Tibial nerve (tissue), 4 donors: ENCODE results near the gene GOLGA6L9. TPM values are rescaled to one million over a fixed set of nuclear protein-coding genes. Genes with fewer than 3 reads are reported as not detected.
"Not testable (repeated sequence)": the region's sequence is repeated elsewhere in the genome, so short reads cannot be mapped to it uniquely, and the experiment has no call there.

Experiments used
- DNase-seq, 2 donors: peaks; one replicate each; pipeline ENCODE4 v3.0.0-alpha.2; 2019; ENCODE audit warnings: low spot score in 2 of 2
- H3K27ac ChIP-seq, 4 donors: fragments of 200-600 bp; sonication (generic) in 3 of 4; one replicate each; pipeline ENCODE4 v1.5.1; 2017 to 2019; ENCODE audit warnings: mild to moderate bottlenecking in 1 of 4
- H3K27me3 ChIP-seq, 2 donors: fragments of 200-600 bp; sonication (generic) in 1 of 2; one replicate each; pipeline versions ENCODE4 v1.5.1 to v1.6.0; 2017 to 2019
- H3K36me3 ChIP-seq, 3 donors: fragments of 200-600 bp; sonication (generic); one replicate each; pipeline ENCODE4 v1.5.1; 2018 to 2019
- H3K4me1 ChIP-seq, 4 donors: fragments of 200-600 bp; sonication (generic) in 3 of 4; one replicate each; pipeline ENCODE4 v1.5.1; 2017 to 2019
- H3K4me3 ChIP-seq, 4 donors: fragments of 200-600 bp; sonication (generic) in 3 of 4; one replicate each; pipeline ENCODE4 v1.5.1; 2017 to 2019; ENCODE audit warnings: mild to moderate bottlenecking in 1 of 4, moderate library complexity in 1 of 4
- H3K9me3 ChIP-seq, 4 donors: fragments of 200-600 bp; sonication (generic) in 3 of 4; one replicate each; pipeline ENCODE4 v1.5.1; 2017 to 2019
- EP300 ChIP-seq, 2 donors: sonication (generic); formaldehyde crosslinking; IDR thresholded peaks; one replicate each; pipeline ENCODE4 v1.6.1; 2017; ENCODE audit warnings: antibody characterized with exemption in 2 of 2, mild to moderate bottlenecking in 1 of 2
- POLR2A ChIP-seq, 2 donors: fragments of 450-650 bp; IDR thresholded peaks; one replicate each; pipeline ENCODE4 v1.6.1; 2017; ENCODE audit warnings: antibody characterized with exemption in 2 of 2, mild to moderate bottlenecking in 2 of 2, moderate library complexity in 2 of 2
- WGBS, 2 donors: methylation state at CpG; one replicate each; pipeline ENCODE4 v1.1.5; 2018; 5-methylcytosine and 5-hydroxymethylcytosine counted together
- total RNA-seq, 4 donors: library from RNA; depleted of rRNA; stranded (reverse); fragments of >200 nt; gene quantifications; one replicate each; pipeline ENCODE4 v1.1.0, GENCODE V29; 2016
- TF ChIP-seq, protein P1 (sequence below), 5 experiments: fragments of 200-600 bp in 3 of 5; fragments of 450-650 bp in 2 of 5; sonication (generic) in 3 of 5; IDR thresholded peaks; one replicate each; pipeline ENCODE4 v1.5.1; 2016 to 2019; ENCODE audit warnings: antibody characterized with exemption in 5 of 5, mild to moderate bottlenecking in 3 of 5, moderate library complexity in 2 of 5

GOLGA6L9 gene, protein sequence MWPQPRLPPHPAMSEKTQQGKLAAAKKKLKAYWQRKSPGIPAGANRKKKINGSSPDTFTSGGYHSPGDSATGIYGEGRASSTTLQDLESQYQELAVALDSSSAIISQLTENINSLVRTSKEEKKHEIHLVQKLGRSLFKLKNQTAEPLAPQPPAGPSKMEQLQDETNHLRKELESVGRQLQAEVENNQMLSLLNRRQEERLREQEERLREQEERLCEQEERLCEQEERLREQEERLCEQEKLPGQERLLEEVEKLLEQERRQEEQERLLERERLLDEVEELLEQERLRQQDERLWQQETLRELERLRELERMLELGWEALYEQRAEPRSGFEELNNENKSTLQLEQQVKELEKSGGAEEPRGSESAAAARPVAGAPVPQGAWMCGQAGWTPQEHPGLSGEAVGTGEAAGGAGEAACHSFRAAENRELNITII
- 1 to 10 TPM; 2.1 to 3.3 (median 2.9) TPM for total RNA-seq

DNA sequence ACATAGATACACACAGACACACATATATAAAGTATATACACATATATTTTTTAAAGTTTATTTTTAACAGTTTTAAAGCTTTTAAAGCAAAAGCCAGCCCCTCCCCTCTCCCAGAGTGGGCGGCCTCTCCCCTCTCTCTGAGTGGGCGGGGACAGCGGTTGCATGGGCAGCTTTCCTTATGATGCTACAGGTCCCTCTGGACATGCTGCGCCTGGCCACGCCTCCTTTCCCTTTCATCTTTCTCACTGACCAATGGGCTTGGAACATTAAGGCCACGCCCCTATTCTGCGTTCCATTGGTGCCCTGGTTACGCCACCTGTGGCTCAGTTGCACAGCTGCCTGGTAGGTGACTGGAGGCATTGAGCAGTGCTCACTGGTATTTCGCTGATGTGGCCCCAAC is at the start of gene GOLGA6L9:
TSS of gene GOLGA6L9 (plus strand) at position 124 of the 400 bp plus-strand sequence. CDS start at position 388, 264 bp downstream.
- not testable (repeated sequence) for H3K27ac ChIP-seq, H3K4me3 ChIP-seq, H3K27me3 ChIP-seq, DNase-seq, H3K9me3 ChIP-seq, H3K4me1 ChIP-seq, H3K36me3 ChIP-seq
- whole genome bisulfite sequencing, 2 donors: 94% methylated on average over 6 to 8 of the region's 9 CpGs

DNA sequence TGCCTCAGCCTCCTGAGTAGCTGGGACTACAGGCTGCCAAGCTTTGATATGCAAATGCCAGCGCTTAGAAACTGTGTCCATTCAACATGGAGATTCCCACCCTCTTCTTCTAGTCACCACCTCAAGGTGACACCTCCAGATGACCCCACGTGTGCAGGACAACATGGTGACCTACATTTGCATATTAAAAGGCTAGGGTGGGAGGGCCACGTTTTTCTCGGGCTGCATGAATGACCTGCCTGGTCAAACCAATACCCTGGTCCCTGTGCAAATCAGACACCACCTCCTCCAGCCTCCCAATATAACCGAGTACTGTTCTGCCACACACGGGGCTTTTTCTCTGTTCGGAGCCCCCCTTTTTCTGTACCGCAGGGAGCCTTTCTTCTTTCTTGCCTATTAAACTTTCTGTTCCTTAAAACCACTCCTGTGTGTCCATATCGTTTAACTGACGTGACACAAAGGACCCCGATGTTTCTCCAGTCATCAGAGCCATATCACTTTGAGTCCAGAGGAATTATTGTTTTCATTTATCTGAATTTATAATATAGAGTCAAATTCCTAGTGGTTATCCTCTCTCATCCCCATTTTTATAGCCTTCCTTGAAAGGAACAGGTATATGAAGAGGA is 48.2 kb upstream of the GOLGA6L9 start:
- 57 to 66% methylated on average over 10 to 11 of the region's 11 CpGs for WGBS, 2 donors

DNA sequence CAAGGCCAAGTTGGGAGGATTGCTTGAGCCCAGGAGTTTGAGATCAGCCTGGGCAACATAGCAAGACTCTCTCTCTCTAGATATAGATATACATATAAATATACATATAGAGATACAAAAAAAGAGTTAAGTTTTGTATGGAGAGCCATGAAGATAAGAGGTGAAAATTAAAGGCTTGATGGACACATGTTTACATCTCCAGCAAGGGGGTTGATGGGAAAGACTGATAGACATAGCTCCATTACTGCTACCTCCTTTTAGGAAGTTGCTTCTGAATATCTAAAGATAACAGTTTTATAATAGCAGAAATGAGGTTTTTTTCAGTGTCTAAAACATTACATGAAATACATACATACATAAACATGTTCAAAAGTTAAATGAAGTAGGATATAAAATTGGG is 42.4 kb upstream of the GOLGA6L9 start:
- DNase-seq, H3K27ac ChIP-seq, H3K4me1 ChIP-seq, H3K9me3 ChIP-seq, H3K27me3 ChIP-seq, H3K36me3 ChIP-seq, H3K4me3 ChIP-seq: not testable (repeated sequence)

More for the DNA sequence above, 48.2 kb upstream of the GOLGA6L9 start:
- not testable (repeated sequence) for H3K4me3 ChIP-seq, H3K27me3 ChIP-seq, DNase-seq, H3K36me3 ChIP-seq, H3K9me3 ChIP-seq, H3K27ac ChIP-seq, H3K4me1 ChIP-seq

DNA sequence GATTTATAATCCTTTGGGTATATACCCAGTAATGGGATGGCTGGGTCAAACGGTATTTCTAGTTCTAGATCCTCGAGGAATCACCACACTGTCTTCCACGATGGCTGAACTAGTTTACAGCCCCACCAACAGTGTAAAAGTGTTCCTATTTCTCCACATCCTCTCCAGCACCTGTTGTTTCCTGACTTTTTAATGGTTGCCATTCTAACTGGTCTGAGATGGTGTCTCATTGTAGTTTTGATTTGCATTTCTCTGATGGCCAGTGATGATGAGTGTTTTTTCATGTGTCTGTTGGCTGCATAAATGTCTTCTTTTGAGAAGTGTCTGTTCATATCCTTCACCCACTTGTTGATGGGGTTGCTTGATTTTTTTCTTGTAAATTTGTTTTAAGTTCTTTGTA is 39.5 kb upstream of the GOLGA6L9 start:
- H3K4me3 ChIP-seq, H3K36me3 ChIP-seq, H3K4me1 ChIP-seq, DNase-seq, H3K27ac ChIP-seq, H3K27me3 ChIP-seq, H3K9me3 ChIP-seq: not testable (repeated sequence)
- WGBS, 2 donors: 91 to 92% methylated on average over 3 of the region's 3 CpGs

DNA sequence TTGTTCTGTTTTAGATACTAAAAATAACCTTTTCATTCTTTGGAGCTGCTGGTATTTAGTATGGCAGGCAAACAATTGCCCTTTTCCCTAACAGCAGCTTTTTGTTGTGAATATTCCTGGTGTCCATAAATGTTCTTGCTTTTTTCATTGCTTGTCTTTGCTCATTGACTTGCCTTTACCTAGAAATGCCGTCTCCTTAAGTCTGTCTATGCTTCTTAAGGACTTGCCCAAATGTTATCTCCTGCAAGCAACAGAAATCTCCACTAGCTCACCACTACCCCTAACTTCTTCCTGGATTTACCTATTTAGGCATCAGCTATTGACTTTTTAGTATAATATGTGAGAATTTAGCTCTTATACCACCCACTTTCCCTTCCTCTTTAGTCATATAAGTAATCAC is 37.5 kb upstream of the GOLGA6L9 start:
- not testable (repeated sequence) for H3K36me3 ChIP-seq, H3K4me3 ChIP-seq, H3K9me3 ChIP-seq, DNase-seq, H3K27ac ChIP-seq, H3K4me1 ChIP-seq, H3K27me3 ChIP-seq
- WGBS, 2 donors: 95 to 97% methylated on average over 1 of the region's 1 CpG

DNA sequence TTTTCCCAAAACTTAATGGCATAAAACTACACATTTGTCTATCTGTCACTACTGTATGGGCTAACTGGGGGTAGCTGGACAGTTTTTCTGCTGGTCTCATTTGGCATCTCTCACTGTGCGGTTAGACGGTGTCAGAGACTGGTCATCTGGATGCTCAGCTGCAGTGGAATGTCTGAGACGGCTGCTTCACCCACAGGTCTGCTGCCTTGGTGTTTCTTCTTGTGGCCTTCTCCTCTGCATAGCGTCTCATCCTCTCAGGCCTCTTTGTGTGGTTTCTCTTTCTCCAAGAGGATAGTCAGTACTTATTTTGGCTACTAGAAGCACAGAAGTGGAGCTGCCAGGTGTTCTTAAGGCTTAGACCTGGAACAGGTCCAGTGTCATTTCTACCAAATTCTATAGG is 35.9 kb upstream of the GOLGA6L9 start:
- no peak overlapping the region for H3K27ac ChIP-seq
- H3K27me3 ChIP-seq: no peaks in the 10 kb centered on the region
- H3K9me3 ChIP-seq: no peaks in the 10 kb centered on the region
- H3K36me3 ChIP-seq: no peaks in the 10 kb centered on the region
- H3K4me3 ChIP-seq: no peak overlapping the region
- no peak for DNase-seq
- no peak for TF ChIP-seq POLR2A (IDR thresholded peaks at IDR 0.05)
- TF ChIP-seq EP300 (IDR thresholded peaks at IDR 0.05): no peak
- TF ChIP-seq, protein P1, sequence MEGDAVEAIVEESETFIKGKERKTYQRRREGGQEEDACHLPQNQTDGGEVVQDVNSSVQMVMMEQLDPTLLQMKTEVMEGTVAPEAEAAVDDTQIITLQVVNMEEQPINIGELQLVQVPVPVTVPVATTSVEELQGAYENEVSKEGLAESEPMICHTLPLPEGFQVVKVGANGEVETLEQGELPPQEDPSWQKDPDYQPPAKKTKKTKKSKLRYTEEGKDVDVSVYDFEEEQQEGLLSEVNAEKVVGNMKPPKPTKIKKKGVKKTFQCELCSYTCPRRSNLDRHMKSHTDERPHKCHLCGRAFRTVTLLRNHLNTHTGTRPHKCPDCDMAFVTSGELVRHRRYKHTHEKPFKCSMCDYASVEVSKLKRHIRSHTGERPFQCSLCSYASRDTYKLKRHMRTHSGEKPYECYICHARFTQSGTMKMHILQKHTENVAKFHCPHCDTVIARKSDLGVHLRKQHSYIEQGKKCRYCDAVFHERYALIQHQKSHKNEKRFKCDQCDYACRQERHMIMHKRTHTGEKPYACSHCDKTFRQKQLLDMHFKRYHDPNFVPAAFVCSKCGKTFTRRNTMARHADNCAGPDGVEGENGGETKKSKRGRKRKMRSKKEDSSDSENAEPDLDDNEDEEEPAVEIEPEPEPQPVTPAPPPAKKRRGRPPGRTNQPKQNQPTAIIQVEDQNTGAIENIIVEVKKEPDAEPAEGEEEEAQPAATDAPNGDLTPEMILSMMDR (IDR thresholded peaks at IDR 0.05): no peak
- 94 to 99% methylated on average over 4 of the region's 4 CpGs for WGBS, 2 donors
- H3K4me1 ChIP-seq: no peaks in the 10 kb centered on the region

DNA sequence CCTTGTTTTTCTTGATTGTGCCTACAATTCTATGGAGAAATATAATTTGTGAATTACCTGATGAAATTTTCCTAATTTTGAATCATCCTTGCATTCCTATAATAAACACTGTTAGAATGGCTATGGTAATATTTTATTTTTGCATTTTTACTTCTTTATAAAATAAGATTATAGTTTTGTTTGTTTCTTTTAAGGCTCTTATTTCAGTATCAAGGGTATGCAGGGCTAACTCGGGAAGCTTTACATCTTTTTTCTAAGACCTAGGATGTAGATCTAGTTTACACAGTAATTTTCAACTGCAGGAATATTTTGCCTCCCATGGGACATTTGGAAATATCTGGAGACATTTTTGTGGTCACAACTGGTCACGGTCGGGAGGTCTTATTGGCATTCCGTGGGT is 33.8 kb upstream of the GOLGA6L9 start:
- H3K4me1 ChIP-seq, H3K36me3 ChIP-seq, H3K4me3 ChIP-seq, H3K27ac ChIP-seq, DNase-seq, H3K9me3 ChIP-seq, H3K27me3 ChIP-seq: not testable (repeated sequence)
- 49 to 58% methylated on average over 3 to 4 of the region's 4 CpGs for WGBS, 2 donors

DNA sequence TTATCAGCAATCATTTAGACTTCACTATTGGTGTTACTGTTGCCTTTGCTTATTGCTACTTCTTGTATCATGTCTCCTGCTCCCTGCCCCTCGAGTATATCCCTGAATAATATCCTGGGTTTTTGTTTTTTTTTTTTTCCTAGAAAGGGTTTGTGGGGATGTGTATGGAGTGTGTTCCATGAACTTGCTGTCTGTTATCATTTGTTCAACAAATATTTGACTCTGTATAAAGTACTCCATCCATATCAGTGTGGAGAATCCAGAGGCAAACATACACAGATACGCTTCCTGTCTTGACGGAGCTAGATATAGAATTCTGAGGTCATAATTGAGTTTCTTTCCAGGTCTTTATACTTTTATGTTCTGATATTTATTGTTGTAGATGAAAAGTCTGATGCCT is 31.8 kb upstream of the GOLGA6L9 start:
- H3K9me3 ChIP-seq: no peaks in the 10 kb centered on the region
- no peak overlapping the region for H3K4me3 ChIP-seq
- DNase-seq: no peak
- H3K27me3 ChIP-seq: no peaks in the 10 kb centered on the region
- no peak overlapping the region for H3K27ac ChIP-seq
- 96 to 97% methylated on average over 3 of the region's 3 CpGs for WGBS, 2 donors
- no peaks in the 10 kb centered on the region for H3K36me3 ChIP-seq
- TF ChIP-seq POLR2A (IDR thresholded peaks at IDR 0.05) (no peak), EP300 (IDR thresholded peaks at IDR 0.05) (no peak)
- TF ChIP-seq, protein P1 (IDR thresholded peaks at IDR 0.05): no peak
- no peaks in the 10 kb centered on the region for H3K4me1 ChIP-seq
